Glomerular endothelial cell (primary cell): Measurements from ENCODE around the gene HOXA10. TPM values are rescaled to one million over a fixed set of nuclear protein-coding genes. Genes with fewer than 3 reads are reported as not detected.

Source experiments
- DNase-seq: peaks from one replicate; pipeline ENCODE4 v3.0.0-alpha.2; 2011; ENCODE audit warnings: low read depth, low spot score; ENCODE audit errors: extremely low read depth
- total RNA-seq: library from RNA; depleted of rRNA; stranded (reverse); fragments of >200 nt; gene quantifications from 2 replicates; pipeline ENCODE4 v1.2.3, GENCODE V29; 2015

The HOXA10 gene
- 8.1 and 10.3 TPM in 2 replicates for total RNA-seq

GRCh38 chr7:27173956-27174873, at the start of gene HOXA10:
Gene HOXA10, minus strand, starts transcription at chr7:27174320. Its CDS starts 14 bp downstream, at chr7:27174306.
- no peak for DNase-seq

DNA sequence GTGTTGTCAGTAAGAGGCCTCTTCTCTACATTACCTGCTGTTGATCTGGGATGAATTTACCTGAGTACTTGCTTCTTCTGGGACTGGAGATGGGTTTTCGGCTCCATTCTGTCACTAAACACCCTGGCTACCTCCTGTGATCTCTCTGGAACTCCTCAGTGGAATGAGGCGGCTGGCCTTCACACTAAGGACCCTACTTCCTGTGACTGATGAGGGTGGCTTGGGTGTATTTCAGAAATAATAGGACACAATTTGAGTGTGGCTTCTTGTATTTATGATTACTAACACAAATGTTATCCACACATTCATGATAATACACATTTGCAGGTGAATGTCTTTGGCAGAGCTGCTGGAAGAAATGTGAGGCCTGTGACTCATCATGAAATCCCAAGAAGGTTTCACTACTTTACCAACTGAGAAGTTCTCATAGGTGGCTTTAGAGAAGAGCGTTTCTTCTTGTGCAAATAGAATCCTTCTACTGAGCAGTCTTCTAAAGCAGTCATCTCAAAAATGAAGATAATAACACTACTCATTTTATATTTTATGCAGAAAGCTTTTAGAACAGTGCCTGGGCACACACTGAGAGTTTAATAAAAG, 47.2 kb upstream of the HOXA10 start:
- DNase-seq, result no peak

DNA sequence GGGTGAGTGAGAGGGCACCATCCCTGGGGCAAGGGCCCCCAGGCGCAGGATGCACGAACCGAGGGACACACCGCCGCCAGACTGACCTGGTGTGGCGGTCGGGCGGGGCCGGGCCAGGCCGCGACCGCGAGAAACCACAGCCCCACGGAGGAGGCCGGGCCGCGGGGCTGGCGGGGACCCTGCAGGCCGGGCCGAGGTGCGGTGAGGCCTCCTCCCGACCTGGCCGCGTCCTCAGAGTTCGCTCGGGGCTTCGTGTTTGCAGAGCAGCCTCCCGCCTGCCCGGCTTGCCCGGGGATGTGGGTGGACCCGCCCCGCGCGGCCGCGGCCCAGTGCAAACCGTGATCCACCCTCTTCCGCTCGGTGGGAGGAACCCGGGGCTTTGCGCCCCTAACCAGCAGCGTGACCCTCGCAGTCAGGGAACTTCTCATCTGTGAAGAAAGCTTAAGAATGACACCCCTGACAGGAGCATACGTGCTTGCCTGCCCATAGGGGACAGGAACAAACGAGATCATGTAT, 46.4 kb upstream of the HOXA10 start:
- DNase-seq, result no peak

- no peak for DNase-seq
These were observed 45.7 kb upstream of the HOXA10 start for GRCh38 chr7:27219821-27220220.

DNA sequence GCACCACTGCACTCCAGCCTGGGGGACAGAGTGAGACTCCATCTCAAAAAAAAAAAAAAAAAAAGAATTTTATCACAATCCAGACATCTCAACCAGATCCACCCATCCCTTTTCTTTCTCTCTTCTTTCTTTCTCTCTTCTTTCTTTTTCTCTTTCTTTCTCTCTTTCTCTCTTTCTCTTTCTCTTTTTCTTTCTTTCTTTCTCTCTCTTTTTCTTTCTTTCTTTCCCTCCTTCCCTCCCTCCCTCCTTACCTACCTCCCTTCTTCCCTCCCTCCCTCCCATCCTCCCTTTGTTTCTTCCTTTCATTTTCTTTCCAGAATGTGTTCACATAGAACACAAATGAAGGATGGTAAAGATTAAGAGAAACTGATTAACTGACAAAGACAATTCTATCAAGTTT, 43.8 kb upstream of the HOXA10 start:
- DNase-seq, result no peak

DNA sequence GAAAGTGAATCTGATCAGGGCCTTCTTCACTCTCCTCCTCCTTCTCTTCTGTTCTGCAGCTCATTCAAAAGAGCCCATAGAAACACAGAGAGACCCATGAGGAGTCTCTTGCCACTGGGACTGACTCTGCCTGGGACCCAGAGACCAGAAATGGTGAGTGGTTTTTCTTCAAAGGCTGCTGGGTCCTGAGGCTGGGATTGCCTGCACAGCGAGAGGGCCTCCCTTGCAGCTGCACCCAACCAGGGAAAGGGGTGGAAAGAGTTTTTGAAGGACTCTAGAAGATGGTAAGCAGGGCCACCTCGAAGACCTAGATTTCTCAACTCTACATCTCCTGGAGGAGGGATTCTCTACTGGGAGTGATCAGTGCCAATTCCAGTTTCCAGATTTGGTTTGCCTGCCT, 41.2 kb upstream of the HOXA10 start:
- no peak for DNase-seq

- DNase-seq, result no peak
These were observed 40.3 kb upstream of the HOXA10 start for GRCh38 chr7:27214239-27214950.

DNA sequence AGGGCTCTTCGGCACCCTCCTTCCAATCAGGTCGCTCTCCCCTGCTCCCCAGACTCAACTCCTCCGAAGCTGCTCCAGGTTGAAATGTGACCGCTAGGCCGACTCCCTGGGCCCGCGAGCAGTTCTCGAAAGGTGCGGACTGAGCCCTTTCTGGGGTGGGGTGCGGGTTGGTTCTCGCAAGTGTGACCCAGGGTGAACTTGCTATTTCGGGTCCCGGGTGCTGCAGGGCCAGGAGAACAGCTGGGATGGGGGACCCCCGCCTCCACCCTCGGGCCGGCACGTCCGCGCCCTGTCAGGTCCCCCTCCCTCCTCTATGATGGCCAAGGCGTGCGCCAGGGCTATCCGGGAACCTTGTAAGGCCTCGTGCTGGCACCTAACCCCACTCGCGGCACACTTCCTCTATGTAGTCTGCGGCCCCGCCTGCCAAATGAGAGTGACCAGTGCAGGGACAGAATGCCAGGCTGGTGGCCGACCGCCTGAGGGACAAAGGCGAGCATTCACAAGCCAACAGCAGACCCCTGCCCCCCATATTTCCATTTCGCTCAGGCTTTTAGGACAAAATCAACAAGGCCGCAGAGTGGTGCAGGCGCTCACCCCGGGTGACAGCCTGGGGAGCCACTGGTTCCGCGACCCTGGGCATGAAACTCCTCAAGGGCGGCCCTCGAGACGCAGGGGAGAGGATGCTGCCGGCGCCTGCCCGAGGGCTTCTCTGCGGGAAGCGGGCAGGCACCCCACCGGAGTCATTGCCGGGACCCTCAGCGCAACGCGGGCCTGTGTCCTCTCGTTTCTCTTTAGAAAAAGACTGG, 39.5 kb upstream of the HOXA10 start:
- no peak for DNase-seq

DNA sequence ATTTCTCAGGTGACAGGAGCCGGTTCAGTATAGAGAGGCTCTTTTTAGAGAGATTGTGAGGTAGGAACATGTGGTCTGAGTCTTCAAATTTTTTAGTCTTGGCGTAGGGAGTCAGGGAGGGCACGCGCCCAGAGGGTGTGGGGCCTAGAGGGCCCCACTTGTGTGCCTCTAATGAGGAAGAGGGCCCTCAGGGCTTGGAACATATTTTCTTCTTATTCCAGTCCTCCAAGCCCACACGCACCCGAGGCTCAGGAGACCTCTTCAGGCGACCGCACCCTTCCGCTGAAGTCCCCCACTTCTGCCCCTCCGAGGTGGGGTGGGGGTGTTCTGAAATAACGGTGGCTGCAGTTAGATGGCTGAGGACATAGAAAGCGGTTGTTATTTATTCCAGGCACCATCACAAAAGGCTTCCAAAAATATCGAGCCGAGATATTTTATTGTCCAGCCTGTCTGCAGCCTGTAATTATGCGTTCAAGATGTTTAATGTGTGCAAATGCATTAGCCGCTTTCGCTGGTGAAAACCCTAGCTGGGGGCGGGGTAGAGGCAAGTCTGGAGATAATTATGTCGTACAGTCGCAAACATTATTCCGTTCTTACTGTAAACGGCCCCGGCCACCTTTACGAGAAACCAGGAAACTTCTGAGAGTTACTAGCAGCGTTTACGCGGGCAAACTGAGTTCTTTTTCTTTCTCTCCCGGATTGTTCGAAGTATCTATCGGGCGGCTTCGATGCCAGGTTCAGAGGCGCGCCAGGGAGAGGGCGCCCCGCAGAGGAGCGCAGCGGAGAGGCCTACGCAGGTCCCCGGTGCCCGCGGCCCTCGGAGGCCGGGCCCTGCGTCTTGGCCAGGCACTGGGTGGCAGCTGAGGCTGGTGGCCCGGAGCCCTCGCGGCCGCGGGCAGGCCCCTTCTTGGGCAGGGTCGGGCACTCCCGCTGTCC, 38.6 kb upstream of the HOXA10 start:
- DNase-seq, result no peak

DNA sequence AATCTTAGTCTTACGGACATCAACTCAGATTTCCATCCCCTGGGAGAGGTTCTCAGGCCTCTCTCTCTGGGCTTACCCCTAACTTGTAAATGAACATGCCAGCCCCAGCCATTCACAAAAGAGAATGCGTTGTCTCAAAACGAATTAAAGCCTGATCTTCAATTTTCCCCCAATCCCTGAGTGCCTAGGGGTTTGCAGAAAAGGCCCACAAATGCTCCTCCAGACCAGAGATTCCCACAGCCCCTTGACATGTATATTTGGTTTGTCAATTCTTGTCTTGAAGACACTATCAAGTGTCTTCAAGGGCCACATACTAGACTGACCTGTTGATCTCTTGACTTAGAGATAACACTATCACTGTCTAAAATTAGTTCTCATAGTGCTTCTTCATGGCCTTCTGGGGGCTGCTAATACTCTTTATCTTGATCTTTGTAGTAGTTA, 37.7 kb upstream of the HOXA10 start:
- DNase-seq, result no peak

GRCh38 chr7:27211084-27211446, 36.9 kb upstream of the HOXA10 start:
- DNase-seq, result no peak

GRCh38 chr7:27210441-27211083, 36.4 kb upstream of the HOXA10 start:
- no peak for DNase-seq

GRCh38 chr7:27209933-27210440, 35.9 kb upstream of the HOXA10 start:
- DNase-seq, result no peak

DNA sequence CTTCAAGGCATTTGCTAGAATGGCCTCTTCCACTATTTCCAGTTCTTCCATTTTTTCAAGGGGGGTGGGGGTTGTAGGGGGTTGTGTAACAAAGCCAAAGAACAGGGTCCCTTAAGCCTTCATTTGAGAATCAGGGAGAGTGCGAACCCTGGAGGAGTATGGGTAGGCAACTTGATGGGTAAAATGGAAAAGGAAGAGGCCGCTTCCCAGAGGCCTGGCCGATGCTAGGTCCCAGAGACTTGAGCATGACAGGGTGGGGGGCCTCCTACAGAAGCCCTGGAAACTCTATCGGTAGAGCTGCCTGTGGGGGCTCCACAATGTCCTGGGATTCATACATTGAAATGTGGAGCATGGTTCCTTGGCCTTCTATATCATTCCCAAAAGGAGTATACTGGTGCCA, 34.9 kb upstream of the HOXA10 start:
- DNase-seq, result no peak

DNA sequence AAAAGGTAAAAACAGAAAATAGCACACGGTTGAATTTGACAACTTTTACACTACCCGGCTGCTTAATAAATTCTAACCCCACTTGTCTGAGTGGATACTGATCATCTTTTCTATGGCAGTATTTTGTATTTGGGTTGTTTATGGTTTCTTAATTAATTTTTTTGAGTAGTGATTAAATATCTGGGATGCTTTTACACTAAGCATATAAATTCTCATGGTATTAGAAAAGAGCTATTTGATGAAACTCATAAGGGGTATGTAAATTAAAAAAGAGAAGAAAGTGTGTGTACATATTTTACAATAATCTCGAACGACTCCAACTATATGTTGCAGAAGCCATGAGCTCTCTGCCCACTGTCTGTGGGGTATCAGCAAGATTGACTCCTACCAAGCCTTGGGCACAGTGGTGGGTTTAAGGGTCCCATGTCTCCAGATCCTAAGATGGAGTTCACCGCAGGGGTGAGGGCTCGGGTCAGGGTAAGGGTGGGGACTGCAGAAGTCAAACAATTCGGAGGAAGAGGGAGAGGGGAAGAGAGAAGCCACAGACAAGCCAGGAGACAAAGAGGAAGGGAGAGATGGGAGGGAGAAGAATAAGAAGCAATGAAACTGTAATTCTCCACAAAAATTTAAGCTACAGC, 33.3 kb upstream of the HOXA10 start:
- DNase-seq, result no peak

DNA sequence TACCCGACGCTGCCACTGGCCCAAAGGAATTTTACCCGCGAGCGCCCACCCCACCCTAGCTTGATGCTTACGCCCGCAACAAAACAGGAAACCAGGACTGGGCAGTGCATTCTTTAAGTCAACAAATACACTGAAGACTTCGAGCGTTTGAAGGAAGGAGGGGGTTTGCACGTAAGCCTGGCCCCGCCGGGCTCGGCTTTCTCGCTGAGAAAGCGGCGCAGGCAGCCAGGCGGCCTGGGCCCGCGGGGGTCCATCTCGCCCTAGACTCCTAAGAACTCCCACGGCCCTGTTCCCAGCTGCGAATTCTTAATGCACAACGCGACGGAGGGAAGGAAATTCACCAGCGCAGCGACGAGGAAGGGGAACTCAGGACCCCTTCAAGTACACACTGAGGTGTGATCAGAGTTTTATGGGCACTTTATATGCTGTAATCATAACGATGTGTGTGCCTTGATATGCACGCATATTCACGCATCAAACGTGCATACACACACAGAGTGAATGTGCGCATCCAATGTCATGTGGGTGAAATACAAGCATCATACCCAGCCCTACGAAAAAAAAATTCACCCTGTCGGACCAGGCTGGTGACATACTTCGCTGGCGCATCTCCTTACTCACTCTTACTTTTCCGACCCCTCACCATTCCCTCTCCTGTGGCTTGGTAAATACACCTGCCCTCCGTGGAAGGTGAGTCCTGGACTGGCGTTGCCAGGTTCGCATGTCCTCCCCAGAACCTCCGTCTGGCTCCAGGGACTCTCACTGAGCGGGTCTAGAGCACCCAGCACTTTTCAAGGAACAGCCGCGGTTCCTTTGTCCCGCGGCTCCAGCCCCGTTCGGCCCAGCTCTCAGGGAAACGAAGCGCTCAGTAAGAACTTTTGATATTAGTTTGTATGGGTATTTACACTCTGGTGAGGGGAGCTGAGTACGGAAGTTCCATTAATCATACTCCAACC, 31.5 kb upstream of the HOXA10 start:
- DNase-seq, result no peak

GRCh38 chr7:27204851-27205322, 30.8 kb upstream of the HOXA10 start:
- DNase-seq, result no peak
